Measurements from ENCODE around the gene TRIP4.
"Not testable (repeated sequence)": the region's sequence is repeated elsewhere in the genome, so short reads cannot be mapped to it uniquely, and the experiment has no call there.

Gene TRIP4

GRCh38 chr15:64483749-64484148, 96.1 kb downstream of the TRIP4 start:
- DNase-seq (ENCODE audit: low read depth in 1 of 2, low spot score in 1 of 2) = no peak

DNA sequence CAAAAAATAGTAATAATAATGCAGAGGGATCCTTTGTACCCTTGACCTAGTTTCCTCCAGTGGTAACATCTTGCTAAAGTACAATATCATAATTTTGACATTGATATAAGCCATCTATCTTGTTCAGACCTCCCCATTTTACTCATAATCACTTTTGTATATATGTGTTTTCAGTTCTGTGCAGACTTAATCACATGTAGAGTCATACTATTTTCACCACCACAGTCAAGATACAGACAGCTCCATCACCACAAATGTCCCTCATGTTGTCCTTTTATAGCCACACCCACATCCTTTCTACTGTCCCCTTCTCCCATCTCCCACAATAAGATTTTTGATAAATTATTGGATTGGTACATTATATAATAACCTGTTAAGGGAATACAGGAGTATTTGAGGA, 98.2 kb downstream of the TRIP4 start:
- DNase-seq (ENCODE audit: low read depth in 1 of 2, low spot score in 1 of 2) = no peak

DNA sequence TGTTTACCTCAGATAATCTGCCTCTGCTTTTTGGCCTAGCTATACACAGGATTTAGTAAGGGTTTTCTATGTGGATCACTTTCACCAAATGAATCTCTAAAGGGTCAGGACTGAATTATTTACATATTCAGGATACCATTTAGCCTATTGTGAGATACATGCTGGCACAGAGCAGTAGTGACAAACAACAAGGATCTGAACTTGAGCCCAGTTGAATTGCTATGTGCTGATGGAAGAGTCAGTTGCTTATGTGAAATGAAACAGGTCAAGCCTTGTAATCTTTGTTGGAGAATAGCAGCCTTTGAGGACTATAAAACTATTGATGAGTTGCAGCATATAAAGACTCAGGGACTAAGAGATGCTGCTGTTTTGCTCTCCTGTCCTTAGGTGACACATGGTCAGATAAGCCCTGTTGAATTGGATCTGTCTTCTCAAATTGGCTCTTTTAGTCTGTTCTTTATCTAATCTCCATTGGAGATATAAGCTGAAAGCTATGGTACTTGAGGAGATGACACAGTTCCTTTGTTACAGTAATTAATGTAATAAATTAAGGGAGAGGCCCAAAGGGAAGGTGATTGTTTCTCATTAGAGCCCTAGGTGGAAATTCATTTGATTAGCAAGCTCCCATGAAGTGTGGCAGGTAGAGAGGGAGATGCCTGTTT, 103.1 kb downstream of the TRIP4 start:
- DNase-seq (ENCODE audit: low read depth in 1 of 2, low spot score in 1 of 2) = no peak

GRCh38 chr15:64493641-64494040, 106.0 kb downstream of the TRIP4 start:
- DNase-seq (ENCODE audit: low read depth in 1 of 2, low spot score in 1 of 2) = no peak

DNA sequence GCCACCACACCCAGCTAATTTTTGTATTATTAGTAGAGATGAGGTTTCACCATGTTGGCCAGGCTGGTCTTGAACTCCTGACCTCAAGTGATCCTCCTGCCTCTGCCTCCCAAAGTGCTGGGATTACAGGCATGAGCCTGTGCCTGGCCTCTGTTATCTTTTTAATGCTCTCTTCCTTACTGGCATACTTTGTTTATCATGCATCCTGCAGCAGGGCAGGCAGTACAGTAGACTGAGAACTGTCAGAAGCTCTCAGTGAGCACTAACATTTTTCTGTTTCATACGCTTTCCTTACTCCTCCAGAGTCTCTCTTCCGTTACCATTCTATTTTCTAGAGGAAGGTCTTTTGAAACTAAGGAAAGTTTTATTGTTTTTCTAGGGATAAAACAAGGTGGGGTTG, 108.3 kb downstream of the TRIP4 start:
- not testable (repeated sequence) for DNase-seq (ENCODE audit: low read depth in 1 of 2, low spot score in 1 of 2)

DNA sequence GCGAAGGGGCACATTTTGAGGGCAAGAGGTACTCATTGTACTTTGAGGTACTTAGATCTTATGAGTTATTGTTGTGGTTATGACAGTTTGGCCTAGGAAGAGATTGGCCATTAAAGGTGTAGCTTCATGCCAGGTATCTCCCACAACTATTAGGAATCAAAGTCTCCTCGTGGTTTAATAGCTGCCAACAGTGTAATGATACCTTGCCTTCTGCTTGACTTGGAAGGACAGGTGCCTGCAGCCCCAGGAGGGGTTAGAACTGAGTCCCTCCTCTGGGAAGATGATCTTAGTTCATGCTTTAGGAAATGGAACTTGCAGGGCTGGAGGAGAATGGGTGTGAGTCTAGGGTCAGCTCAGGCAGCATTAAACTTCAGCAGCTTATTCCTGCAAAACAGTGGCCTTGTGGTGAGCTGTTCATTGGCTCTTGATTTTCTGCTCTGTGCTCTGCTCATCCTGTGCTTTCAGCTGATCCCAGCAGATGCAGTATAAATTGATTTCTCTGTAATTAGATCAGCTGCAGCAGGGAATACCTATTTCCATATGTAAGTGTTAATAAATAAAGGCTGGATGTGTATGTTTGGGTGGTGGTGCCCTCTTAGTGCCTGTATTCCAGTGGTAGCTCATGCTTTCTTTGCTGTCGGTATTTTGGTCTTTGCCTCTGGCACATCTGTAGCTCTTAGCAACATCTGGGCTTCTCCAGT, 113.2 kb downstream of the TRIP4 start:
- no peak for DNase-seq (ENCODE audit: low read depth in 1 of 2, low spot score in 1 of 2)

DNA sequence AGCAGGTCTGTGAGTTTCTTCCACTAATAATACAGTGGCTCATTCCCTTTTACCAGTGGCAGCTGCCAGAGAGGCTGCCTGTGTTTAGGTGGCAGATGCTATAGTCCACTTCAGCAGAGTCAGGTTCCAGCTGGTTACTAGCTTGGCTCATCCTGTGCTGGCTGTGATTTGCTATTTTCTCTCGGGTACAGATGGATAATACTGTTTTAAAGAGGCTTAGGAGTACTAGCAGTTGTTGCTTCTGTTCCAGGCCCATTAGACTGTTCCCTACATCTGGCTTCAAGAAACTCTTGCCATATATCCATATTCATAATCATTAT, 113.7 kb downstream of the TRIP4 start:
- DNase-seq (ENCODE audit: low read depth in 1 of 2, low spot score in 1 of 2) = no peak

GRCh38 chr15:64502151-64502550, 114.5 kb downstream of the TRIP4 start:
- DNase-seq (ENCODE audit: low read depth in 1 of 2, low spot score in 1 of 2) = no peak

DNA sequence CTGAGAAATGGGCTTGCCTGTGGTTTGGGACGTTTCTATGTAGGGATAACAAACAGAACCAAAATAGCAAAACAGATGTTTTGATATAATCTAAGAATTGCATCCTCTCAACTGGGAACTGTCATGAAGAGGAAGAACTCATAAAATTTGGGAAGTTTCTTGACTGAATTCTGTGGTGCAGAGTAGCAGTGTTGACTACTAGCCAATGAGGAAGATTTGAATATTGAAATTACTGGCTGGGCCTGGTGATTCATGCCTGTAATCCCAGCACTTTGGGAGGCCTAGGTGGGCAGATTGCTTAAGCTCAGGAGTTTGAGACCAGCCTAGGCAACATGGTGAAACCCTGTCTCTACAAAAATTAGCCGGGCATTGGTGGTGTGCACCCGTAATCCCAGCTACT, 114.9 kb downstream of the TRIP4 start:
- no peak for DNase-seq (ENCODE audit: low read depth in 1 of 2, low spot score in 1 of 2)

DNA sequence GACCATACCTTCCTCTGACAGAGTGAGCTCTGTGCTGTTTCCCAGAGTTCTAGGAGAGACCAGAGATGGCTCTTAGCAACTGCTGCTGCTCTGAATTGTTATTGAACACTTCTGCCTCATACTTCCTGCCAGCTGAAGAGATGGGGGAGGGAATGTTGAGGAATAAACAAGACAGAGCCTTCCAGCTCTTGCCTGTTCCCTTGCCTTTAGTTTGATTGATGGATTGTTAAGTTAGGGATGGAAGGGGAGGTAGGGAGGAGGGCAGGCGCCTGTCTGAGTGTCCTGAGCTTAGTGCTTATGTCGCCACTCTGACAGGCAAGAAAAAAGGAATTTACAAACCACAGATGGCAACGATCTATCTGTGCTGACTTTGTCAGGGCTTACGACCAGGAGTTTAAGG, 115.6 kb downstream of the TRIP4 start:
- DNase-seq (ENCODE audit: low read depth in 1 of 2, low spot score in 1 of 2) = no peak

DNA sequence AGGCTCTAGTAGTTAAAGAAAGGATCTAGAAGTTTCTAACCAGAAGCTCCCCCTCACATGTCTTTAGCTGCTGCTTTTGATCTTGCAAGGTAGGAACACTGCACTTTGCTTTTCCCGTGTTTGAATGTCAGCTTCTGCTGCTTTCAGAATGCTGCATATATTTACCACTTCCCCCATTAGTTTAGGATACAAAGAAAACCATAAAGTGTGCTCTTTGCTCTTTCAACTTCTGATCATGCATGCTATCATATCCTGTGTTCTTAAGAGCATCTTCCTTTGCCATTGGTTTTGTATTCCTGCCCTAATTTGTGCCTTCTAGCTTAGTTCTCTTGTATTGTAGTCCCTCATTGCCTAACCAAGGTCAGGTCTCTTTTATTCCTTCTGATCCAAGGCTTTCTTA, 116.0 kb downstream of the TRIP4 start:
- no peak for DNase-seq (ENCODE audit: low read depth in 1 of 2, low spot score in 1 of 2)
